Thyroid gland (tissue), 4 donors: ENCODE results near the gene ILKAP.

Experiments
- CTCF ChIP-seq, 6 experiments: fragments of 200-600 bp in 3 of 6; fragments of 450-650 bp in 3 of 6; sonication (generic) in 3 of 6; IDR thresholded peaks; one replicate each; pipeline ENCODE4 v1.5.1; 2016 to 2019; ENCODE audit warnings: antibody characterized with exemption in 6 of 6, mild to moderate bottlenecking in 2 of 6, inconsistent platforms in 1 of 6, moderate library complexity in 1 of 6
- POLR2A ChIP-seq, 2 donors: fragments of 450-650 bp; IDR thresholded peaks; one replicate each; pipeline ENCODE4 v1.6.1; 2017; ENCODE audit warnings: antibody characterized with exemption in 2 of 2, mild to moderate bottlenecking in 2 of 2, moderate library complexity in 1 of 2

GRCh38 chr2:238162846-238163441 lies 40.6 kb downstream of the ILKAP start:
- TF ChIP-seq CTCF (IDR thresholded peaks at IDR 0.05) (no peak), POLR2A (IDR thresholded peaks at IDR 0.05) (no peak)
